Measurements from ENCODE around the gene ARHGAP8. TPM values are rescaled to one million over a fixed set of nuclear protein-coding genes. Genes with fewer than 3 reads are reported as not detected.

The ARHGAP8 gene
- total and polyA plus RNA-seq, 10 of the 15 experiments (the other 5 are each of a cell fraction or from before 2014, with no cell fraction given) = 0.33 TPM; not detected in 9

GRCh38 chr22:44889255-44889878 lies 137.0 kb downstream of the ARHGAP8 start:
- TF ChIP-seq EGR1 (IDR thresholded peaks at IDR 0.05; ENCODE audit: borderline replicate concordance in 1 of 2, low read depth in 2 of 2, low read length in 2 of 2) = no peak
- peak; percentile 39; the same call in 1 of the 2 replicates for TF ChIP-seq RAD21 (IDR thresholded peaks at IDR 0.05; ENCODE audit: insufficient read depth, low read depth, low read length)
- no peak for TF ChIP-seq JUND (IDR thresholded peaks at IDR 0.05; ENCODE audit: low read depth, low read length)
- TF ChIP-seq CBFB (IDR thresholded peaks at IDR 0.05; ENCODE audit: low read depth) = no peak
- no peak for TF ChIP-seq HDGF (IDR thresholded peaks at IDR 0.05)
- TF ChIP-seq, protein P1, sequence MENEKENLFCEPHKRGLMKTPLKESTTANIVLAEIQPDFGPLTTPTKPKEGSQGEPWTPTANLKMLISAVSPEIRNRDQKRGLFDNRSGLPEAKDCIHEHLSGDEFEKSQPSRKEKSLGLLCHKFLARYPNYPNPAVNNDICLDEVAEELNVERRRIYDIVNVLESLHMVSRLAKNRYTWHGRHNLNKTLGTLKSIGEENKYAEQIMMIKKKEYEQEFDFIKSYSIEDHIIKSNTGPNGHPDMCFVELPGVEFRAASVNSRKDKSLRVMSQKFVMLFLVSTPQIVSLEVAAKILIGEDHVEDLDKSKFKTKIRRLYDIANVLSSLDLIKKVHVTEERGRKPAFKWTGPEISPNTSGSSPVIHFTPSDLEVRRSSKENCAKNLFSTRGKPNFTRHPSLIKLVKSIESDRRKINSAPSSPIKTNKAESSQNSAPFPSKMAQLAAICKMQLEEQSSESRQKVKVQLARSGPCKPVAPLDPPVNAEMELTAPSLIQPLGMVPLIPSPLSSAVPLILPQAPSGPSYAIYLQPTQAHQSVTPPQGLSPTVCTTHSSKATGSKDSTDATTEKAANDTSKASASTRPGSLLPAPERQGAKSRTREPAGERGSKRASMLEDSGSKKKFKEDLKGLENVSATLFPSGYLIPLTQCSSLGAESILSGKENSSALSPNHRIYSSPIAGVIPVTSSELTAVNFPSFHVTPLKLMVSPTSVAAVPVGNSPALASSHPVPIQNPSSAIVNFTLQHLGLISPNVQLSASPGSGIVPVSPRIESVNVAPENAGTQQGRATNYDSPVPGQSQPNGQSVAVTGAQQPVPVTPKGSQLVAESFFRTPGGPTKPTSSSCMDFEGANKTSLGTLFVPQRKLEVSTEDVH (IDR thresholded peaks at IDR 0.05; ENCODE audit: low read depth, partially characterized antibody) = no peak
- TF ChIP-seq RUNX3 (IDR thresholded peaks at IDR 0.05; ENCODE audit: low read length) = no peak
- TF ChIP-seq POLR2AphosphoS5 (IDR thresholded peaks at IDR 0.05; ENCODE audit: low read length) = no peak
- Histone ChIP-seq H3K36me3 (ENCODE audit: control insufficient read depth in 2 of 2, insufficient read depth in 2 of 2, low read length in 1 of 2) (no peaks in the 10 kb centered on the region), H3K4me1 (ENCODE audit: control insufficient read depth, insufficient read depth, low read length) (no peaks in the 10 kb centered on the region), H3K27me3 (replicated peaks in 1 of 2; ENCODE audit: control insufficient read depth in 2 of 2, insufficient read depth in 2 of 2, low read length in 1 of 2) (no peaks in the 10 kb centered on the region), H3K9ac (ENCODE audit: control insufficient read depth, insufficient read depth, low read length) (no peak overlapping the region), H2AFZ (ENCODE audit: control insufficient read depth, low read depth, low read length) (no peak overlapping the region), H3K9me3 (replicated peaks; ENCODE audit: control insufficient read depth, insufficient read depth, low read length) (no peaks in the 10 kb centered on the region), H3K79me2 (ENCODE audit: control insufficient read depth, insufficient read depth, low read length) (no peaks in the 10 kb centered on the region), H4K20me1 (ENCODE audit: control insufficient read depth, insufficient read depth) (no peaks in the 10 kb centered on the region), H3K4me2 (ENCODE audit: control insufficient read depth, insufficient read depth) (no peak overlapping the region), H3K4me3 (no peak overlapping the region), H3K27ac (ENCODE audit: control insufficient read depth, insufficient read depth) (no peak overlapping the region)
- CTCF ChIA-PET = no interaction called here
- ATAC-seq = no peak
- DNase-seq (ENCODE audit: low read depth, low spot score) = no peak
- in situ Hi-C loops (cut with MboI) = loop anchor here (25.0 kb wide), 1 partner anchor 527 kb away; no protein-coding TSS in a partner anchor
- intact Hi-C loops (cut with micrococcal nuclease; ENCODE audit: unreplicated experiment) = no loop called here
- BruUV-seq (replicated peaks) = no TSS peak
- no peak for FAIRE-seq
- RAD21 ChIA-PET (ENCODE audit: unreplicated experiment) = no interaction called here
- WGBS (ENCODE audit: insufficient coverage, insufficient replicate concordance, low lambda C conversion rate, missing lambda C conversion rate) = 46% methylated on average over 14 of the region's 14 CpGs
- SMC1A ChIA-PET (ENCODE audit: uncharacterized antibody, unreplicated experiment) = no interaction called here
- POLR2A ChIA-PET = no interaction called here

All from GM12878 (cell line).